ENCODE measurements around the gene PLCD3. TPM values are rescaled to one million over a fixed set of nuclear protein-coding genes. Genes with fewer than 3 reads are reported as not detected.
A peak's percentile ranks its signal among the peaks of the same experiment; 100 is the strongest.

Gene PLCD3
- total RNA-seq, 1 experiment from 2014 or later: 88.5 TPM

DNA sequence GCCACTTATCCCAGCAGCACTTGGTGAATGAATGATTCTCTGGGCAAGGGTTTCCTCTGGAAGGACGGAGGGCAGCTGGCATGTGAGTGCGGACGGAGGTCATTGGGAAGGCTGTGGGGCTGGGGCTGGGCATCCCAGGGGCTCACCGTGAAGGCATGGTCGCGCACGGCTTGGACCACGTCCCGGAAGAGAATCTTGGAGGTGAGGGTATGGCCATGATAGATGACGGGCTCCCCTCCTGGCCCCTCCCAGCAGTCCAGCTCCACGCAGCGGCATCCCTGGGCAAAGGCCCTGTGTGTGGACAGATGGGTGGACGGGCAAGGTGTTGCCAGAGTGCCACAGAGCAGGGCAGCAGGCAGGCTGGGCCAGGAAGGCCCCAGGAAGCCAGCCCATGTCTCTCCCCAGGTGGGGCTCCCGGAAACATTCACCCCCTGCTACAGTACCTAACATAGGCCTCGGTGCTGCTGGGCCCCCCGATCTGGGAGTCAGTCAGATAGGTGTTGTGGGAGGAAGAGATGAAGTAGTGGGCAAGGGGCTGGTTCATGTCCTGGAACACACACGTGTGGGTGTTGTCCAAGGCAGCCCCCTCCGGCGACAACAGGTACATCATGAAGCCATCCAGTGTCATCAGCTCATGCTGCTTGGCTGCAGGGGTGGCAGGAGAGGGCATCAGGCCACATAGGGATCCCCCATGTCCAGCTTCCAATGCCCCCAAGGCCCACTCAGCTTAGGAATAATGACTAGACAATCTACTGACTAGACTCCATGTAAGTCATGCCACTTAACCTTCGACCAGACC is 14.3 kb downstream of the PLCD3 start:
- Mint-ChIP-seq H3K9me3 (ENCODE audit: unreplicated experiment) (no peaks in the 10 kb centered on the region), H3K4me1 (ENCODE audit: low read depth, unreplicated experiment) (peaks cover 9% of the 10 kb centered on the region), H3K36me3 (ENCODE audit: insufficient read depth, unreplicated experiment) (peaks cover 47% of the 10 kb centered on the region), H3K27ac (ENCODE audit: unreplicated experiment) (no peak overlapping the region), H3K4me3 (ENCODE audit: unreplicated experiment) (no peak overlapping the region), H3K27me3 (ENCODE audit: insufficient read depth, unreplicated experiment) (no peaks in the 10 kb centered on the region)
- no peak for DNase-seq
- Histone ChIP-seq H3K4me3 (ENCODE audit: low read depth, low read length) (no peak overlapping the region), H3K4me1 (peaks cover 20% of the 10 kb centered on the region), H3K27me3 (replicated peaks; ENCODE audit: control insufficient read depth, insufficient read depth, low read length) (no peaks in the 10 kb centered on the region), H3K36me3 (ENCODE audit: control insufficient read depth, insufficient read depth, low read length) (peaks cover 2% of the 10 kb centered on the region; the same call in 1 of the 2 replicates), H3K9me3 (no peaks in the 10 kb centered on the region)
- ChIA-PET POLR2A (interaction anchor here (0.6 kb wide), 1 partner anchor 616 kb away, joined by 3 read pairs; no protein-coding TSS in a partner anchor), CTCF (interaction anchor here (1.4 kb wide), 1 partner anchor 18 kb away, joined by 3 read pairs; the partner anchor contains the start of gene ACBD4)
- no peak for TF ChIP-seq CTCF (IDR thresholded peaks at IDR 0.05; ENCODE audit: insufficient read depth in 1 of 2, low read depth in 1 of 2, low read length in 1 of 2, severe bottlenecking in 1 of 2, unreplicated experiment in 1 of 2)
- no TSS peak for BruUV-seq (replicated peaks)
- intact Hi-C loops (cut with micrococcal nuclease; ENCODE audit: unreplicated experiment): no loop called here

DNA sequence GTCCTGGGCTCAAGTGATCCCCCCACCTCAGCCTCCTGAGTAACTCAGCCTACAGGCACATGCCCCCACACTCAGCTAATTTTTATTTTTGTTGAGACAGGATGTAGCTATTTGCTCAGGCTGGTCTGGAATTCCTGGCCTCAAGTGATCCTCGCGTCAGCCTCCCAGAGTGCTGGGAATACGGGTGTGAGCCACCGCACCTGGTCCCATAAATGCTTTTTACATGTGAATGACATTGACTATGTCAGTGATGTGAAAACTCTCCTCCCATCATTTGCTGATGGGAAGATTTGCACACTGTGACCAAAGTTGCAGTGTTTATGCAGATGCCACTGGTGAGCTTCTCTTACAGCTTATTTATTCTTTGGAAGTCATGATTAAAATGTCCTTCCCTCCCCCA is 15.0 kb downstream of the PLCD3 start:
- no peak for DNase-seq
- Histone ChIP-seq H3K4me3 (ENCODE audit: low read depth, low read length) (no peak overlapping the region), H3K4me1 (peaks cover 12% of the 10 kb centered on the region), H3K27me3 (replicated peaks; ENCODE audit: control insufficient read depth, insufficient read depth, low read length) (no peaks in the 10 kb centered on the region), H3K36me3 (ENCODE audit: control insufficient read depth, insufficient read depth, low read length) (peaks cover 2% of the 10 kb centered on the region; the same call in 1 of the 2 replicates), H3K9me3 (no peaks in the 10 kb centered on the region)
- H3K36me3 Mint-ChIP-seq (ENCODE audit: insufficient read depth, unreplicated experiment): peaks cover 47% of the 10 kb centered on the region
- no peak overlapping the region for H3K27ac Mint-ChIP-seq (ENCODE audit: unreplicated experiment)
- no peak for TF ChIP-seq CTCF (IDR thresholded peaks at IDR 0.05; ENCODE audit: insufficient read depth in 1 of 2, low read depth in 1 of 2, low read length in 1 of 2, severe bottlenecking in 1 of 2, unreplicated experiment in 1 of 2)
- CTCF ChIA-PET: interaction anchor here (1.4 kb wide), 1 partner anchor 18 kb away, joined by 3 read pairs; the partner anchor contains the start of gene ACBD4
- H3K27me3 Mint-ChIP-seq (ENCODE audit: insufficient read depth, unreplicated experiment): no peaks in the 10 kb centered on the region
- H3K4me3 Mint-ChIP-seq (ENCODE audit: unreplicated experiment): no peak overlapping the region
- no peaks in the 10 kb centered on the region for H3K9me3 Mint-ChIP-seq (ENCODE audit: unreplicated experiment)
- BruUV-seq (replicated peaks): no TSS peak
- peaks cover 6% of the 10 kb centered on the region for H3K4me1 Mint-ChIP-seq (ENCODE audit: low read depth, unreplicated experiment)
- intact Hi-C loops (cut with micrococcal nuclease; ENCODE audit: unreplicated experiment): no loop called here
- POLR2A ChIA-PET: no interaction called here

DNA sequence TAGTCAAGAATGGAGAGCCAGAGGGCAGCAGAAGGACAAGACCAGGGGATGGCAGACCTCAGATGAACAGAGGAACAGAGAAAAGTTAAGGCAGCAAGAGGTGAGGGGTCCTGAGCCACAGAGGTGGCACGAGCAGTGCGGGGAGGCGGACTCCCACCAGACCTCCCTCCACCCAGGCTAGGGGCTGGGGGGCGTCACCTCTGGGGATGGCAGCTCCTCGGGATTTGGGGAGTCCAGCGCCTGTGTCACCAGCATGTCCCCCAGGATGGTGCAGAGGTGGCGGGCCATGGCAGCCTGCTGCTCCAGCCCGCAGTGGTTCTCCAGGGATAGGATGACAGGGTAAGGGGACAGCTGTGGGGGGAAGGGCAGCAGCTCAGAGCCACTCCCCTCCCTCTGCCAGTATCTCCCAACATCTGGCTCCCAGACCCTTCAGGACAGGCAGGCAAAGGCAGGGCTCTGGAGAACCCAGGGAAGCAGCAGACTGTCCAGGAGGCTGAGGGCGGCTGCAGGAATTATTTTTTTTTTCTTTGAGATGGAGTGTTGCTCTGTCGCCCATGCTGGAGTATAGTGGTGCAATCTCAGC is 15.8 kb downstream of the PLCD3 start:
- POLR2A ChIA-PET: no interaction called here
- Mint-ChIP-seq H3K36me3 (ENCODE audit: insufficient read depth, unreplicated experiment) (peaks cover 48% of the 10 kb centered on the region), H3K27ac (ENCODE audit: unreplicated experiment) (peak overlapping the region; percentile 25), H3K9me3 (ENCODE audit: unreplicated experiment) (no peaks in the 10 kb centered on the region), H3K4me1 (ENCODE audit: low read depth, unreplicated experiment) (peaks cover 6% of the 10 kb centered on the region), H3K27me3 (ENCODE audit: insufficient read depth, unreplicated experiment) (no peaks in the 10 kb centered on the region), H3K4me3 (ENCODE audit: unreplicated experiment) (no peak overlapping the region)
- Histone ChIP-seq H3K27me3 (replicated peaks; ENCODE audit: control insufficient read depth, insufficient read depth, low read length) (no peaks in the 10 kb centered on the region), H3K4me3 (ENCODE audit: low read depth, low read length) (no peak overlapping the region), H3K9me3 (no peaks in the 10 kb centered on the region), H3K36me3 (ENCODE audit: control insufficient read depth, insufficient read depth, low read length) (peaks cover 2% of the 10 kb centered on the region; the same call in 1 of the 2 replicates), H3K4me1 (peaks cover 7% of the 10 kb centered on the region; the same call in 1 of the 2 replicates)
- no TSS peak for BruUV-seq (replicated peaks)
- TF ChIP-seq CTCF (IDR thresholded peaks at IDR 0.05; ENCODE audit: insufficient read depth in 1 of 2, low read depth in 1 of 2, low read length in 1 of 2, severe bottlenecking in 1 of 2, unreplicated experiment in 1 of 2): no peak
- intact Hi-C loops (cut with micrococcal nuclease; ENCODE audit: unreplicated experiment): no loop called here
- CTCF ChIA-PET: interaction anchor here (1.4 kb wide), 1 partner anchor 19 kb away, joined by 3 read pairs; the partner anchor contains the start of gene ACBD4
- DNase-seq: no peak
